ENCODE results near the gene ADH7.
"Not testable (repeated sequence)": the region's sequence is repeated elsewhere in the genome, so short reads cannot be mapped to it uniquely, and the experiment has no call there.

Gene ADH7

DNA sequence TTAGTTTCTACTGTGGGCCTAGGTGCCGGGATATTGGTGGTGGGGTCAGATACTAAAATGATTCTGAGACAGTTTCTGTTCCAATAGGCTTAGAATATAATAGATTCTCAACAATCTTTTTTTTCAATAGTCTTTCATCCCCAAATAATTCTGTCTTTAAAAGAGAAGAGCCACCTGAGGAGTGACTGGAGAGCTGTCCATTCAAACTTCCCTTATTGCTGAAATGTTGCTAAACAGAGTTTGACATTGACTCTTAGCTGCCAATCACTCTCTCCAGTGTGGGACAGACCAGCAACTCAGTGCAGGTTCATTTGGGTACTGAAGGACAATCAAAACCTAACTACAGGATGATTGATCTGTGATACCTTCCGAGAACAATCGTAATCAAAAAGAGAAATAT, 12.4 kb upstream of the ADH7 start:
- H3K27me3 Mint-ChIP-seq (ENCODE audit: low read depth): peaks cover 18% of the 10 kb centered on the region
- no peak overlapping the region for H3K4me3 Mint-ChIP-seq
- no peak overlapping the region for H3K27ac Mint-ChIP-seq
- DNase-seq (ENCODE audit: low spot score): no peak
- peaks cover 20% of the 10 kb centered on the region for H3K9me3 Mint-ChIP-seq
- no peaks in the 10 kb centered on the region for H3K36me3 Mint-ChIP-seq (ENCODE audit: low read depth)
- H3K4me1 Mint-ChIP-seq (ENCODE audit: low read depth): peaks cover 14% of the 10 kb centered on the region

DNA sequence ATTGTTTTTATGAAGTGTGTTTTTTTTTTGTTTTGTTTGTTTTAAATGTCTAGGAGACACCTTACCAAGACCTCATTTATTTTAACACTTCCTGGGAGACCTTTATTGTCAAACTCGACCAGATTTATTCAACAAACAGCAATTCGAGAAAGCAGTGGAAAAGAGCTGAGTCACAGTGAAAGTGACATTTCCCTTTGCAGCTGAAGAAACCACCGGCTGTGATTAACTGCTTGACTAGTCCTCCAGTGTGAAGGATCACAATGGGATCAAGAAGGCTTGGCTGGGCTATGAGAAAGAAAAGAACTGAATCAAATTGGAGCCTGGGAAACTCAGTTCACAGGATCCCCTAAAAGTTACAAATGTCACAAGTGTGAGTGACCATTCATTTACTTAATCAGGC, 11.9 kb upstream of the ADH7 start:
- Mint-ChIP-seq H3K9me3 (peaks cover 15% of the 10 kb centered on the region), H3K27me3 (ENCODE audit: low read depth) (peaks cover 21% of the 10 kb centered on the region), H3K27ac (no peak overlapping the region)

DNA sequence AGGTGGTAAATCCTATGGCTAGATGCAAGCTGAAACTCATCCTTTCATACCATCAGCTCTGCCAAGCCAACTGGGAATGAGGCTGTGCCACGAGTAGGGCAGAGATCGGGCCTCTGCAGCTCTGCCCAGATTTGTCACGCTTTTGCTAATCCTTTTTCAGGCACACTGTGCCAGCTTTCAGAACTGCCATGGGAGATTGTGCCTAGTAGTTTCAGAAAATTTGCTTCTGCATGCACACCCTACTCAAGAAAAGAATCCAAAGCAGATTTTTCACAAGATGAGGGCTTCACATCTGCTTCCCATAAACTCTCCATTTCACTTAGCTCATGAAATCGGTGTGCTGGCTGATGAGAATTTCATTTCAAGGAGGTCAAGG, 3.3 kb upstream of the ADH7 start:
- Mint-ChIP-seq H3K27me3 (ENCODE audit: low read depth) (peaks cover 5% of the 10 kb centered on the region), H3K27ac (no peak overlapping the region), H3K9me3 (no peaks in the 10 kb centered on the region), H3K36me3 (ENCODE audit: low read depth) (no peaks in the 10 kb centered on the region), H3K4me3 (no peak overlapping the region), H3K4me1 (ENCODE audit: low read depth) (no peaks in the 10 kb centered on the region)
- DNase-seq (ENCODE audit: low spot score): no peak

More for the DNA sequence above, 11.9 kb upstream of the ADH7 start:
- Mint-ChIP-seq H3K4me1 (ENCODE audit: low read depth) (peaks cover 14% of the 10 kb centered on the region), H3K36me3 (ENCODE audit: low read depth) (no peaks in the 10 kb centered on the region), H3K4me3 (no peak overlapping the region)
- peak; percentile 19 for DNase-seq (ENCODE audit: low spot score)

DNA sequence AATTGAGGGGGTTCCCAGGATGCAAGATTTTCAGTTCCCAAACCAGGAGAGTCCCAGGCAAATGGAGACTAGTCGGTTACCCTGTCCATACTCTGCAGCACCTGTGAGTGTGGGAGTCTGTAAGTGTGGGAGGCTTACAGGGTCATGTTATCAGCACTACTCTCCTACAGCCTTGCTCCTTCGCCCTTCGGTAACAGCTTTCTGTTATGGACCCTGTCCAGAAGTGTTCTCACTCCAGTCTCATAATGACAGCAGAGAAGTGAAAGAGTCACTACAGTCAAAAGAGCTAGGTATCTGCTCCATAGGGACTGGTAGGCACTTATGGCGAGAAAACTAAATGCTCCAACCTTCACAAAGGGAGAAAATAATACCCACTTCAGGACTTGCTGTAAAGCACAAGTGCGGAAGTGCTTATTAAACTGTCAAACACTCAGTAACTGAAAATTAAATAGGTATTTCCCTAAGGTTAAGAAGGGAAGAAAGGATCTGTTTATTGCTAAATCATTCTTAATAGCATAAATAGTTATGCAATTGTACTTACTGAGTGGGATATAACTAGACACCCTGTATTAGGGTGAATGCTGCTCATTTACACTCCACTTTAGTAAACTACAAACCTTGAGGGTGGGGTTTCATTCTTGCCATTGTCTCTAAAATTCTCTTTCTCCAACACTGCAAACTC, 2.7 kb upstream of the ADH7 start:
- Mint-ChIP-seq H3K9me3 (no peaks in the 10 kb centered on the region), H3K27me3 (ENCODE audit: low read depth) (peaks cover 5% of the 10 kb centered on the region), H3K4me1 (ENCODE audit: low read depth) (no peaks in the 10 kb centered on the region), H3K4me3 (no peak overlapping the region), H3K36me3 (ENCODE audit: low read depth) (no peaks in the 10 kb centered on the region), H3K27ac (no peak overlapping the region)
- no peak for DNase-seq (ENCODE audit: low spot score)

DNA sequence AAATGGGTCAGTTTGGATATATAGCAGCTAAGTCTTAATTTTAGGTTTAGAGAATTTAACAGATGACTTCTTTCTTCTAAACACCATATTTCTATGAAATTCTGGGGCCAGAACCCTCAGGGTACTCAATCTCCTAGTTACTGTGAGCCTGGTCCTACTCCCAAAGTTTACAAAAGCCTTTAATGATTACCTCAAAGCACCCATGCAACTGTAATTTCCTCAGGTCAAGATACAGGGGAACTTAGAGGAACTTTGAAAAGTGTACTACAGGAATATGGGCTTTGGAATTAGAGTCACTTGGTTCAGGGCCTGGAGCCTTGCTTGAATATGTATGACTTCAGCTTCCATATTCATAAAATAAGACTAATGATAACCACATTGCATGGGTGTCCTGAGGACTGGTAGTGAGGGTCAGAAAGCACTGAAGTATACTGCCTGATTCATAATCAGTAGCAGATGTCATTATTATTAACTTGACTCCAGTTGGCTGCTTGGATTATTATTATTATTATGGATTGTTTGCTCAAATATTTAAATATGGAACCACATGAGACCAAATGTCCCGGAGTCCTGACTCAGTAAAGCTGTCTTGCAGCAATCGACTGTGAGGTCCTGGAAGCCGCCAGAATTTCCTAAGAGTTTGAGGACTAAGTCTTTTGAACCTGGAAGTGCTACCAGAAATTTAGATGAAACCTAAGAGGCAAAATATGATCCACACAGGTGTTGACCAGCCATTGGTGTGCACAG, 2.0 kb upstream of the ADH7 start:
- H3K27me3 Mint-ChIP-seq (ENCODE audit: low read depth): peaks cover 2% of the 10 kb centered on the region
- no peak for DNase-seq (ENCODE audit: low spot score)
- no peaks in the 10 kb centered on the region for H3K9me3 Mint-ChIP-seq
- H3K27ac Mint-ChIP-seq: no peak overlapping the region
- H3K36me3 Mint-ChIP-seq (ENCODE audit: low read depth): no peaks in the 10 kb centered on the region
- H3K4me3 Mint-ChIP-seq: no peak overlapping the region
- H3K4me1 Mint-ChIP-seq (ENCODE audit: low read depth): no peaks in the 10 kb centered on the region

DNA sequence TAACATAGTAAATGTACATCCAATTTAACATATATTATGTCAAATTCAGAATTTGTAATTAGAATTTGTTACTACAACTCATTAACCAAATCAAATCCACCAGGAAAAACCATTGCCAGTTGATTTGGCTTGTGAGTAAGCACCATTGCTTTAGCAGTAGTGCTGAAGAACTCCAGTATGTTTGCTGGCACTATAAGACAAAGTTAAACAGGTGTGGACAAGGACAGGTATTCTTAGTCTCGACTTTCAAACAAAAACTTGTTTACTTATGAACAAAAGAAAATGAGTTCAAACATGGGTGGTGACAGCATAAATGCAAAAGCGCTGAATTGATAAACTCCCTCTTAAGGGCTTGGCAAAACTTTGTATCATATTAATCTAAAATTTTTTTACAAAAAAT, 1.3 kb upstream of the ADH7 start:
- no peak overlapping the region for H3K4me3 Mint-ChIP-seq
- no peaks in the 10 kb centered on the region for H3K4me1 Mint-ChIP-seq (ENCODE audit: low read depth)
- H3K27me3 Mint-ChIP-seq (ENCODE audit: low read depth): peaks cover 2% of the 10 kb centered on the region
- no peak for DNase-seq (ENCODE audit: low spot score)
- no peaks in the 10 kb centered on the region for H3K36me3 Mint-ChIP-seq (ENCODE audit: low read depth)
- no peak overlapping the region for H3K27ac Mint-ChIP-seq
- H3K9me3 Mint-ChIP-seq: no peaks in the 10 kb centered on the region

DNA sequence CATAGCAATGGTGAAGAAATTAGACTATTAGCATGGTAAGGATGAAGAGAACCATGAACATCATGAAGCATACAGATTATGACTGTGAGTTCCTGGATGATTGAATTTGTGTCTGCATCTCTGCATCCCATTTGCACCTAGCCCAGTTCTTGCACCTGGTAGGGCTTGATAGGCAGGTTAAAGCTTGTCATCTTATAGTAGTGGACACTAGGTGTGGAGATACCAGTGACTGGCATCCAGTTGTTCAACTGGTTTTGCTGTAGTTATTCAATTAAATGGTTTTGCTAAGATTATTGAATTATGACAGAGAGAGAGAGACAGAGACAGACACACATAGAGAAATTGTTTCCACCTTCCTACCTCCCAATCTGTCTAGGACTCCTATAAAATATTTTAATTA, 5.0 kb downstream of the ADH7 start:
- H3K27ac Mint-ChIP-seq: no peak overlapping the region
- no peaks in the 10 kb centered on the region for H3K27me3 Mint-ChIP-seq (ENCODE audit: low read depth)
- H3K4me3 Mint-ChIP-seq: no peak overlapping the region
- no peaks in the 10 kb centered on the region for H3K9me3 Mint-ChIP-seq
- no peaks in the 10 kb centered on the region for H3K36me3 Mint-ChIP-seq (ENCODE audit: low read depth)
- H3K4me1 Mint-ChIP-seq (ENCODE audit: low read depth): no peaks in the 10 kb centered on the region
- no peak for DNase-seq (ENCODE audit: low spot score)

DNA sequence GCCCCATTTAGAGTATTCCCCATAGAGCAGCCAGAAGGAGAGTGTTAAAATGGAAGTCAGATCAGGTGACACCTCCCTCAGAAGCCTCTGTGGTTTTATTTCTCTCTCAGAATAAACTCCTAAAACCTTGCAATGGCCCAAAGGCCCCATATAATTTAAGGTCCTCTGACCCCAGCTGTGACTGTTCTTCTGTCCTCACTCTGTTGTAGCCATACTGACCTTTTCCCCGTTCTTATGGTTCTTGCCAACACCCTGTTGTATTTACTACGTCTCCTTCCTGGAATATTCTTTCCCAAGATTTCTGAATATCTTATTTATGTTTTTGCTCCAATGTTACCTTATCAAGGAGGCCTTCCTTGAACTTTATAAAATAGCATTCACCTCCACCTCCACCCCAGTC, 18.0 kb downstream of the ADH7 start:
- peaks cover 5% of the 10 kb centered on the region for H3K27me3 Mint-ChIP-seq (ENCODE audit: low read depth)
- peaks cover 9% of the 10 kb centered on the region for H3K9me3 Mint-ChIP-seq
- H3K4me3 Mint-ChIP-seq: no peak overlapping the region
- H3K27ac Mint-ChIP-seq: no peak overlapping the region
- no peak for DNase-seq (ENCODE audit: low spot score)
- H3K4me1 Mint-ChIP-seq (ENCODE audit: low read depth): no peaks in the 10 kb centered on the region
- no peaks in the 10 kb centered on the region for H3K36me3 Mint-ChIP-seq (ENCODE audit: low read depth)

DNA sequence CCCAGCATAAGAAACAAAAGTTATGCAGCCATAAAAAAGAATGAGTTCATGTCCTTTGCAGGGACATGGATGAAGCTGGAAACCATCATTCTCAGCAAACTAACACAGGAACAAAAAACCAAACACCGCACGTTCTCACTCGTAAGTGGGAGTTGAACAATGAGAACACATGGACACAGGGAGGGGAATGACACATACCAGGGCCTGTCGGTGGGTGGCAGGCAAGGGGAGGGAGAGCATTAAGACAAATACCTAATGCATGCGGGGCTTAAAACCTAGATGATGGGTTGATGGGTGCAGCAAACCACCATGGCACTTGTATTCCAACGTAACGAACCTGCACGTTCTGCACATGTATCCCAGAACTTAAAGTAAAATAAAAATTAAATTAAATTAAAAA, 19.4 kb downstream of the ADH7 start:
- not testable (repeated sequence) for H3K4me3 Mint-ChIP-seq; H3K36me3 Mint-ChIP-seq (ENCODE audit: low read depth); H3K4me1 Mint-ChIP-seq (ENCODE audit: low read depth); DNase-seq (ENCODE audit: low spot score); H3K27me3 Mint-ChIP-seq (ENCODE audit: low read depth); H3K9me3 Mint-ChIP-seq; H3K27ac Mint-ChIP-seq

DNA sequence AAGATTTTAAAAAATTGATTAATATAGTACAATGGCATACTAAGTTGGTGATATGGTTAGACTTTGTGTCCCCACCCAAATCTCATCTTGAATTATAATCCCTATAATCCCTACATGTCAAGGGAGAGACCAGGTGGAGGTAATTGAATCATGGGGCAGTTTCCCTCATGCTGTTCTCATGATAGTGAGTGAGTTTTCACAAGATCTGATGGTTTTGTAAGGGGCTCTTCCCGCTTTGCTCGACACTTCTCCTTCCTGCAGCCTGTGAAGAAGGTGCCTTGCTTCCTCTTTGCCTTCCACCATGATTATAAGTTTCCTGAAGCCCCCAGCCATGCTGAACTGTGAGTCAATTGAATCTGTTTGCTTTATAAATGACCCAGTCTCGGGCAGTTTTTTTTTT, 20.2 kb downstream of the ADH7 start:
- not testable (repeated sequence) for H3K4me3 Mint-ChIP-seq; H3K27me3 Mint-ChIP-seq (ENCODE audit: low read depth); H3K4me1 Mint-ChIP-seq (ENCODE audit: low read depth); DNase-seq (ENCODE audit: low spot score); H3K36me3 Mint-ChIP-seq (ENCODE audit: low read depth); H3K27ac Mint-ChIP-seq; H3K9me3 Mint-ChIP-seq

DNA sequence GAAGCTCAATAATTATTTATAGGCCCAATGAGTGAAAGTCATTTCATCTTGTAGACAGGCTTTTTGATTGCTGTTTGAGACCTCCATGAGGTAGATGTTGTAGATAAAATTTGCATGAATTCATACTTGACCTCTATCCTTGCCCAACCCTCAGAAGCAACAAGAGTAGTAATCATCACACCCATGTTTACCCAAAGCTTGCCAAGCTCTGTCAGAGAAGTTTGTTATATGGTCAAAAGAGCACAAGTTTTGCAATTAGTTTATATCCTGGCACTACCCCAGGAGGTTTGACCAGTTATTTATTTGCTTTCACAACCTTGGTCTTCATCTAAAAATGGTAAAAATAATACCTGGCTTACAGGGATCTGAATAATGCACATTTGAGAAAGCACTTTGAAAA, 20.7 kb downstream of the ADH7 start:
- H3K4me1 Mint-ChIP-seq (ENCODE audit: low read depth): peaks cover 1% of the 10 kb centered on the region
- no peak overlapping the region for H3K27ac Mint-ChIP-seq
- no peak for DNase-seq (ENCODE audit: low spot score)
- no peaks in the 10 kb centered on the region for H3K36me3 Mint-ChIP-seq (ENCODE audit: low read depth)
- H3K9me3 Mint-ChIP-seq: no peaks in the 10 kb centered on the region
- no peak overlapping the region for H3K4me3 Mint-ChIP-seq
- H3K27me3 Mint-ChIP-seq (ENCODE audit: low read depth): peaks cover 5% of the 10 kb centered on the region

DNA sequence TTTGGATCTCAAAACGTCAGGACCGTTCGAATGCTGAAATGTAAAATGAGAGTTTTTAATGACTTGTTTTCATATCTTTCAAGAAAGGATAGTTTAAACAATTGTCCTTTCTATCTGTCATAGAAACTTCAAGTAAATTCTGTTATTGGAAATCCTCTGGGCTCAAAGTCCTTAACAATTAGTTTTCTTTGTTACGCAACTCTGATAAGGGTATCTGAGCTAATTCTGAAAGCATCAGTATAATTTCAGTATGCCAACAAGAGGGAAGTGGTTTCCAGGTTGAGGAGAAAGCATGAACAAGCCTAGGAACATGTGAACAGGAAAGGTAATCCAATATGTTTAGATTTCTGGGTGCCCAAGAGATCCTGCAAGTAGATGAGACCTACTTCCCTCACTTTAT, 22.0 kb downstream of the ADH7 start:
- H3K9me3 Mint-ChIP-seq: no peaks in the 10 kb centered on the region
- no peaks in the 10 kb centered on the region for H3K36me3 Mint-ChIP-seq (ENCODE audit: low read depth)
- H3K27ac Mint-ChIP-seq: no peak overlapping the region
- DNase-seq (ENCODE audit: low spot score): no peak
- peaks cover 5% of the 10 kb centered on the region for H3K27me3 Mint-ChIP-seq (ENCODE audit: low read depth)
- peaks cover 1% of the 10 kb centered on the region for H3K4me1 Mint-ChIP-seq (ENCODE audit: low read depth)
- no peak overlapping the region for H3K4me3 Mint-ChIP-seq

DNA sequence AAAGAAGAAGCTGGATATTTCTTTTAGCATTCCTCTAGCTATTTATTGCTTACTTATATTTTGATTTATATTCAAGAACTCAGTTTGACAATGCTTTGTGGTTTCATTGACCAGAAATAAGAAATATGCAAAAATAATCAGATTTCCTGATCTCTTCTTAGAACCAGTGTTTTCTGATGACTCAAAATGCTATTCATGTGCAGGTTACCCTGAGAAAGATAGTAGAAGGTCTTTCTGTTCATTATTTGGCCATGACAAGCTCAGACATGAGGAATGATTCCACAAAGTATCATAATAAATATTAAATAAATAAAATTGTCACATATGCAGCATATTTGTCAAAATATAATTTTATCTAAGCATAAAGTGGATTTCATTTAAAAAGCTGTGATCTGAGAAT, 24.1 kb downstream of the ADH7 start:
- peaks cover 1% of the 10 kb centered on the region for H3K4me1 Mint-ChIP-seq (ENCODE audit: low read depth)
- peaks cover 12% of the 10 kb centered on the region for H3K27me3 Mint-ChIP-seq (ENCODE audit: low read depth)
- no peaks in the 10 kb centered on the region for H3K9me3 Mint-ChIP-seq
- no peak overlapping the region for H3K4me3 Mint-ChIP-seq
- no peaks in the 10 kb centered on the region for H3K36me3 Mint-ChIP-seq (ENCODE audit: low read depth)
- no peak overlapping the region for H3K27ac Mint-ChIP-seq
- no peak for DNase-seq (ENCODE audit: low spot score)

DNA sequence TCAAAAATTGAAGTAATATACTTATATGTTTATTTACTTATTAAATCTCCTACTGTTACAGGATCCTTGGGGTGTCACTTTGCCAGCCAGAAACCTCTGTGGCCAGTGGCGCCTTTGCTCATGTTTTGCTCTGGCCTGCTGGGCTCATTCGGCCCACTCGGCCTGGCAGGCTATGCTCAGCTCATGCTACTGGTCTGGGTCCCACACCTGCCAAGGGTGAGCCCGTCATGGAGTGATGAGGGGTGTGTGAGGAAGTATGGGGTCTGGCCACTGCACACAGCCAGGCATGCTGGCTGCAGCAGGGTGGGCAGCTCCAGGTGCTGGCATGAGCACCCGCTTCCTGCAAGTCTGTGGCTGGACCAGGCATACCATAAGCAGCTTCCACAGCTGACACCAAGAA, 25.1 kb downstream of the ADH7 start:
- Mint-ChIP-seq H3K36me3 (ENCODE audit: low read depth) (no peaks in the 10 kb centered on the region), H3K4me3 (no peak overlapping the region), H3K4me1 (ENCODE audit: low read depth) (peaks cover 5% of the 10 kb centered on the region), H3K9me3 (no peaks in the 10 kb centered on the region), H3K27me3 (ENCODE audit: low read depth) (peaks cover 11% of the 10 kb centered on the region), H3K27ac (no peak overlapping the region)
- no peak for DNase-seq (ENCODE audit: low spot score)

DNA sequence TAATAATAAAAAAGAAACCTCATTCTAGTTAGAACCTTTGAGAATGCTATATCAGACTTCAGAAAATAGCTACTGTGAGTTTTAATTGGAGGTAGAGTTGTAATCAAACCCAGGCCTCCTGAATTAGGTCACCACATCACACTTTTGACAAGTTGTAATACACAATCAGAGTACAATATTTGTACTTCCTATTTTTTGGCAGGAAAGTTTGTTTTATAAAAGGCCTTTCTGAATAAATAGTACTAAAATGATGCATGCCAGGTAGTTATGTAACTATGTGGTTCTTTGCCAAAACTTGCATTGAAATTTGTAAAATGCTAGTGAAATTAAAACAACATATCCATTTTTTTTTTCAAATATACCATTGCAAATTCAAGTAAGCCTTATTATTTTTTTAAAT, 26.8 kb downstream of the ADH7 start:
- Mint-ChIP-seq H3K27ac (no peak overlapping the region), H3K9me3 (no peaks in the 10 kb centered on the region), H3K4me3 (no peak overlapping the region), H3K4me1 (ENCODE audit: low read depth) (peaks cover 14% of the 10 kb centered on the region), H3K36me3 (ENCODE audit: low read depth) (no peaks in the 10 kb centered on the region), H3K27me3 (ENCODE audit: low read depth) (peaks cover 7% of the 10 kb centered on the region)
- DNase-seq (ENCODE audit: low spot score): no peak
